CD4-positive, alpha-beta T cell treated with Interleukin-4 for 1 hour (primary cell): ENCODE results near the gene BMPR2.
"Not testable (repeated sequence)": the region's sequence is repeated elsewhere in the genome, so short reads cannot be mapped to it uniquely, and the experiment has no call there.

Source experiments
- DNase-seq, 2 donors: peaks; one replicate each; pipeline ENCODE4 v3.0.0-alpha.2; 2020 to 2022

BMPR2 gene

DNA sequence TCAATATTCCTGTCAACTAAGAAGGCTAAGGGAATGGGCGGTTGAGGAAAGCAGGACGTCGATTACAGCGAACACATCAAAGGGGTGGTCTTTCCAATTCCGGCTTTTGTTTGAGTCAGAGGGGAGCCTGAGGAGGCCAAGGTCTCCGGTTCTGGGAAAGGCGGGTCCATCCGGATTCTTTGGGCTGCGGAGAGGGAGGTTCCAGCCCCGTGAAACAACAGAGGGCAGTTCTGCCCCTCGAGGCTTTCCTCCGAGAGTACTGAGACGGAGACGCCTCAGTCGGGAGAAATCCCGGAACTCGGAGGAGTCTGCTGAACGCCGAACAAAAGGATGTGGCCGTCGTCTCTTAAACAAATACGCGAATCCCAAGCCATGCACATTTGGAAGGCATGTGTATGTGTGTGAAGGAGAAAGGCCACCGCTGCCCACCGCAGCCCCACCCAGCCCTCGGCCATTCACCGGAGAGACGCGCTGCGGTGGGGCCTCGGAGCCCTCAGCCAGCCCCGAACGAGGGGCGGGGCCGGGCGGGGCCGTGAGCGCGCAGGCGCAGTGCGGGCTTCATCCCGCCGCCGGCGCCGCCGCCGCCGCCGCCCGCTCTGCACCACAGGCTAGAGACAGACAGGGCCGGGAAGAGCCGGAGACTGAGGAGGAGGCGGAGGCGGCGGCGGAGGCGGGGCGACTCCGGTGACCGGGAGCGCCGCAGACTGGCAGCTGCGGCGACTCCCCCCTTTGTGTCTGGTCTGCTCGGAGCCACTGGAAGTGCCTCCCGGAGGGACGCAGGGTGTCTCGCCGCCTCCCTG, at the start of gene BMPR2:
Gene BMPR2, plus strand, starts transcription at position 719 of the 800 bp plus-strand sequence. CDS start 1,148 bp downstream, outside the sequence.
- peak; percentile 82 to 85 for DNase-seq

DNA sequence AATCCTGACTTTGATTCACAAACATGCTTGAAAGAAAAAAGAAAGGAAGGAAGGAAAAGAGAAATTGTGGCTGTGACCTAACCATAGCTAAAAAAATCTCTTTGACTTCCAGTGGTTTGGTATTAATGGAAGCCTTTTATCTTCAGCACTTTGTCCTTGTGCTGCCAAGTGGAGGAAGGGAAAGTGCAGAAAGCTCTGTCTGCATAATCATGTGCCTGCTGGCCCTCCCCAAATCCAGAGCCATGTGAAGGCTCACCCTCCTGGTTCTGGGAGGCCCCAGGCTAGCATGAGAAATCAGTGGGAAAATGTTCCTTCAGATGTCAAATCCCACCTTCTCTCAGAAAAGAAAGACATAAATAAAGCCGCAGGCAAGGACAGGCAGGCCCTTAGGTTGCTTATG, 48.3 kb upstream of the BMPR2 start:
- DNase-seq, result no peak

DNA sequence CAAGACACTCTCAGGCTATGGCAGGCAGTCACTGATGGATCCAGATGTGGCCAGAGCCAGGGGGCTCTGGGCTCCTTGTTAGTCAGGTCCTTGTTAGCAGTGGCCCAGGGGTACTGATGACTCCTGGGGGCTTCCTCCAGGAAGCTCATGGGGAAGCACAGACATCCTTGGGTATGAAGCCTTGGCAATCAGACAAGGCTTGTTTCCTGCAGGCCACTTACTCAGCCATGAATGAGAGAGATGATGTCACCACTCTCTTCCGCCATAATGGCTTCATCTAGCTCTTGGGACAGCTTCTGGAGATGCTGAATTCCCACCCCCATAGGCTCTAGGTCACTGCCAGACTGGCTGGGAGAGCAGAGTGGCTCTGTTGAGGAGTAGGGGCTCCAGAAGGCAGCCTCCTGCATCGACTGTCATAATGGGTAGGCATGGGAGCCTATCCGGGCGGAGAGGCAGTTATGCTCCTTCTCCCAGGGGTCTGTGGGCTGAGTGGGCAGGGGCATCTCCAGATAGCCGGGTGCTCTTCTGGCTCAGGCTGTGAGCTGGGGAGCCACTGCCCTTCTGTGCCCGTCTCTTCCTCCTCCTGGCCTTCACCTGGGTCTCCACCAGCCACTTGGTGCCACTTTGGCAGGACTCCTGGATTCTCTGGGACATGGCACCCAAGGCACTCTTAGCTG, 40.2 kb upstream of the BMPR2 start:
- DNase-seq, result no peak

DNA sequence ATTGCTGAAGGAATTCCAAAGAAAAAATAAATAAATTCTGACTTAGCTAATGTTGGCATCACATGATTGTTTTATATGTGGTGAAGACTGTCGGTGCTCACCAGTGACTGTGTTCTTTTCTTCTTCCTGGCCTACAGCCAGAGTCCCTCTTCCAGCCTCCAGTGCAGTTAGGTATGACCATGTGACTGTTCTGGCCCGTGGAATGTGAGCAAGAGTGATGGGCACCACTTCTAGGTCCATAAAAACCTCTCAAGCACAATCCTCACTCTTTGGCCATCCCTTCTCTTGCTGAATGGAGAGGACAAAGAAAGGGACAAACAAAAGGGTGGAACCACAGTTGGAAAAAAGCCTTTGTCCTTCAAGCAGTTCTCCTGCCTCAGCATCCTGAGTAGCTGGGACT, 39.0 kb upstream of the BMPR2 start:
- no peak for DNase-seq

DNA sequence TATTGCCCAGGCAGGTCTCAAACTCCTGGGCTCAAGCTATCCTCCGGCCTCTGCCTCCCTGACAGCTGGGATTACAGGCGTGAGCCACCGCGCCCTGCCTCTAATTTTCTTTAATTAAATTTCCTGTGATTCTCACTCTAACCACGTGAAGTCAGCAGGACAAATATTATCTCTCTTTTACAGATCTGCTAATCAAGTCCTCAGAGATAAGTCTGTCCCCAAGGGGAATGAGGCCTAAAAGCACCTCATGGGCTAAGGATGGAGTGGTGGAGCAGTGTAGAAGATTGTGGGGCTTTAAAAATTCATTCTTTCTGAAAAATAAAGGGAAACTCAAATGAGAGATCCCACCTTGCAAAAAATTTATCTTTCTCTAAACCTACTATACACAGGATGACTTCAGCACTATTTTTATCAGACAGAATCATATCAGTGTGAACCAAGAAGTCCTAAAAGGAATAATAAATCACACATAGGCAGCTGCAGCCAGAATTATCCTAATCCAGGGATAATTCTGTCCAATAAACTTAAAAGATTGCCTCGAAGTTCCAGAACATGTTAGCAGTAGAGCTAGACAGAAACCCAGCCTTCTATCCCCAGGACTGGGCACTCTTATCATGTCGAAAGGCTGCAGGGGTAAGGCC, 38.3 kb upstream of the BMPR2 start:
- no peak for DNase-seq

DNA sequence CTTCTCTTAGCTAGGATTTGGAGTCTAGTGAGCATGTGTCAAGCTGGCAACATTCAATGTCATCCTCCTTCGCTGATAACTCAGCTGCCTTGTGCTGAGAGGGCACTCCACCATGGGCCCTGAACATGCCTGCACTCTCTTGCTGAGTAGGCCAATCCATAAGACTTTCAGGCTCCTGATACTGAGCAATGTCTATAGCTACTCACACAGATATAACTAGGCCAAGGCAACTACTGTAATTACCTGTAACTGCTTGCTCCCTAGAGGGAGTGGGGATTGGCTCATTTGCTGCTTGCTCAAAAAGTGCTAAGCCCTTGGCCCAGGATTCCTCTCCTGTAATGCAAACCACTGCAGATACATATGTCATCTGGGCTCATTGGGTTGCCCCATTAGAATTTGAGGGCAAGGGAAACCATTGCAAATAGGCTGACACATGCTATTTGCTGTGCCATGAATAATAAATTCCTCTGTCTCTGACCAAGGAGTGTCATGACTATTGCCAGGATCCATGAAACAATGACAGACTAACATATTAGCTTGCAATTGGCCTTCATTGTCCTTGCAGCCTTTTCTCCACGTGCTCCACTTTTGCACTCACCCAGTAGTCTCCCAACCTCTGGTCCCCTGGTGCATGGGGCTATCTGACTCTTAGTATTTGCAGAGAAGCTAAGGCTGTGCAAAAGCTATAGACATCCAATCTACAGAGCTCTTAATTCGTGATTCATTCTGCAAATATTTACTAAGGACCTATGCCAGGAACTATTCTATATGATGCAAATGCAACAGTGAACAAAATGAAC, 36.9 kb upstream of the BMPR2 start:
- DNase-seq, result no peak

DNA sequence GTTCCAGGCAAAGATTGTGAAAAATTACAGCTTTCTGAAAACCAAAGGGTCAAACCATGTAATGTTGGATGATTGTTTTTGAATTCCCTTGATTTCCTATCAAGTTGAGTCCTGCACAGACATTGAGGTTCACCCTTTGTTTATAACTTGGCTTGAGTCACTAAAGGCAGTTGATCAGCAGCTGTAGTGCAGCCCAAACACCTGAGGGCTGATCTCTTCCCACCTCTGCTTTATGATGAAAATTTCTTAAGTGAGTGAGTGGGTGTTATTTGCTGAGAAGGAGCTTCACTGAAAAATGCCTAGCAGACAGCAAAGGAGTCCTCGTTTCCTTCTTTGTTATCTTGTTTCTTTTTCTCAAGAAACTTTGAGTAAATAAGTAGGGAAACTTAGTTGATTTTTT, 31.9 kb upstream of the BMPR2 start:
- DNase-seq, result no peak

DNA sequence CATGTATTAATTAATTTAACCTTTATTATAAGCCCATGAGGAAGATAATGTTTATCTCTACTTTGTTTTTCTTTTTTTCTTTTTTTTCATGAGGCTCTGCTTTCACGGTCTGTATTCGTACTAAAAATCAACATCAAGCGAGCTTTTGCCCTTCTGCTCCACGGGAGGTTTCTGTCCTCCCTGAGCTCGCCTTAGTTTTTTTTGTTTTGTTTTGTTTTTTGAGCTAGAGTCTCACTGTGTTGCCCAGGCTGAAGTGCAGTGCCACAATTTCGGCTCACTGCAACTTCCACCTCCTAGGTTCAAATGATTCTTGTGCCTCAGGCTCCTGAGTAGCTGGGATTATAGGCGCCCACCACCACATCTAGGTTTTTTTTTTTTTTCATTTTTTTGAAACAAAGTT, 29.9 kb upstream of the BMPR2 start:
- no peak for DNase-seq

DNA sequence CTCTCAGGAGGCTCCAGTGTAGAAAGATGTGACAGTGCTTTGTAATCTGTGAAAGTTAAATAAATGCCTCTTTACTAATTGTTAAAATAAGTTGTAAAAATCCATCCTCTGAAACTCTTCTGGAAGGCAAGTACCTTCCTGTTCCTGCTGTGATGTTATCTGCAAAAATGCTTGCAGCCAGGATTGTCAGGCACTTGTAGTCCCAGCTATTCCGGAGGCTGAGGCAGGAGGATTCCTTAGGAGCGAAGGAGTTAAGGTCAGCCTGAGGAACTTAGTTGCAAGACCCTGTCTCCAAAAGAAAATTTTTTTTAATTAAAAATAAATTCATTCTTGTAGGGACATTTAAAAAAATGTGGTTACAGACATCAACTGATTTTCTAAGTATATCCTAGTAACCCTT, 22.7 kb upstream of the BMPR2 start:
- no peak for DNase-seq

DNA sequence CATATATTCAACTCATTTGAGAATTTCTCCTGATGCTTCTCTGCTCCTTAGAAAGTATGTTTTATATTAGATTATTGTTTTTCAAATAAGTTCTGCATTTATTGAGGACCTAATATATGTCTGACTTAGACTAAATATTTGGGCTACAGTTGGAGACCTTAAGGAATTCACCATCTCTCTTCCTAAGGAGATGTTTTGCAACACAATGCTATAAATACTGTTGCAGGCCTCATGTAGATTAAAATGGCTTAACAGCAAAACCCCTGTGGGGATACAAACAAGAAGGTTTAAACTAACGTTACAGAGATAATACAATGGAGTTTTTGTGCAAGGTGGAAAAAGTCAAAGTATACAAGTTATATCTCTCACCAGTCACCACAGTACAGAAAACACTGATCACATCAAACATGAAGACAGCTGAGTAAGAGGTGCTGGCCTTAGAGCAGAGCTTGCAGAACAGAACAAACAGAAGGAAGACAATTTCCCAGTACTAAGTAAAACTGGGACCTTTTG, 20.1 kb upstream of the BMPR2 start:
- no peak for DNase-seq

DNA sequence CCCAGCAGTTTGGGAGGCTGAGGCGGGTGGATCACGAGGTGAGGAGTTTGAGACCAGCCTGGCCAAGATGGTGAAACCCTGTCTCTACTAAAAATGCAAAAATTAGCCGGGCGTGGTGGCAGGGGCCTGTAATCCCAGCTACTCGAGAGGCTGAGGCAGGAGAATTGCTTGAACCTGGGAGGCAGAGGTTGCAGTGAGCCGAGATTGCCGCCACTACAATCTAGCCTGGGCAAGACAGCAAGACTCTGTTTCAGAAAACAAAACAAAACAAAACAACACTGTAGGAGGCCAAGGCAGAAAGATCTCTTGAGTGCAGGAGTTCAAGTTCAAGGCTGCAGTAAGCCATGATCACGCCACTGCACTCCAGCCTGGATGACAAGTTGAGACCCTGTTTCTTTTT, 17.2 kb upstream of the BMPR2 start:
- DNase-seq, result not testable (repeated sequence)

DNA sequence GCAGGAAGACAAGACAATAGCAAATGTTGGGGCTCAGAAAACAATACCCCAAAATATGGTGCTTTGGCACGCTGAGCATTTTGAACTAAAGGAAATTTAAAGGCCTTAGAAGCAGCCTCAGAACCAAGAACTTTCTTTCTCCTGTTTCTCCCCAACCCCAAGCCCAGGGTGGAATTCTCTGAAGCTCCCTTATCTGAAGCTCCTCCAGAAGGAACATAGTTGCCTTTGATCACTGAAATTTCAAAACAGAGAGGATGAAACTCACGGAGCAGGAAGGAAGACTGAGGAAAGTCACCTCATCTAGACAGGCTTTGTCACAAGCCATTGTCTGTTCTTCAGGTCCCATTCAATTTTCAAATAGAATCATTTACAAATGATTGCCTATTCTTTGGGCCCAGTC, 15.5 kb upstream of the BMPR2 start:
- DNase-seq, result no peak

DNA sequence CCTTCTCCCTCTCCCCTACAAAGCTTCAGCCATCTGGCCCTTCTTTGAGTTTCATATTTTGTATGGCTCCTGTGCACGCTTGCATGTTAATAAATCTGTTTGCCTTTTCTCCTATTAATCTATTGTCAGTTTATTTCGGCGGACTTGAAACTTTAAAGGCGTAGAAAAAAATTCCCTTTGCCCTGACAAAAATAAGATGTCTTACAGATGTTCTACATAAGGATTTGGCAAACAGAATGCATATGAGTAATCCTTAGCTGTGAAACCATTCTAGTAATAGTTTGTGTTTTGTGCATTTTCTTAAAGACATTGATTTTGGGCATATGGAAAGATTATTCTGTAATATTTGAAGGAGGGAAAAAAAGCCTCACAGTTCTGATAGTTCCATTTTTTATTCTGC, 15.0 kb upstream of the BMPR2 start:
- no peak for DNase-seq

DNA sequence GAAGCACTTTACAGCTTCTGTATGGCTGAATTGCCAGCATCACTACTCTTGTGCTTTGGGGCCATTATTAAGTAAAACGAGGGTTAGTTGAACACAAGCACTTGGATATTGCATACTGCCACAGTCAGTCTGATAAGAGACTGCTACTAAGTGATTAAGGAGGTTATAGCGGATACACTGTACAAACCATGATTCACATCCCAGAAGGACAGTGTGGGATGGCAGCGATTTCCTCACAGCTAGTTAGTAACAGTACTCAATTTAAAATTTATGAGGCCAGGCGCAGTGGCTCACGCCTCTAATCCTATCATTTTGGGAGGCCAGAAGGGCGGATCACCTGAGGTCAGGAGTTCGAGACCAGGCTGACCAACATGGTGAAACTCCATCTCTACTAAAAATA, 2.6 kb upstream of the BMPR2 start:
- no peak for DNase-seq

DNA sequence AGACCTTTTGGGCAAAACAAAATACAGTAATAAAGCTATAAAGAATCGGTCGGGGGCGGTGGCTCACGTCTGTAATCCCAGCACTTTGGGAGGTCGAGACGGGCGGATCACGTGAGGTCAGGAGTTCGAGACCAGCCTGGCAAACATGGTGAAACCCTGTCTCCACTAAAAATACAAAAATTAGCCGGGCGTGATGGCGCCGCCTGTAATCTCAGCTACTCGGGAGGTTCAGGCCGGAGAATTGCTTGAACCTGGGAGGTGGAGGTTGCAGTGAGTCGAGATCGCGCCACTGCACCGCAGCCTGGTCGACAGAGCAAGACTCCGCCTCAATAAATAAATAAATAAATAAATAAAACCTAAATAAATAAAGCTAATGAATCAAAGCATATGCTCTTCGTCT, 1.7 kb upstream of the BMPR2 start:
- DNase-seq, result not testable (repeated sequence)

DNA sequence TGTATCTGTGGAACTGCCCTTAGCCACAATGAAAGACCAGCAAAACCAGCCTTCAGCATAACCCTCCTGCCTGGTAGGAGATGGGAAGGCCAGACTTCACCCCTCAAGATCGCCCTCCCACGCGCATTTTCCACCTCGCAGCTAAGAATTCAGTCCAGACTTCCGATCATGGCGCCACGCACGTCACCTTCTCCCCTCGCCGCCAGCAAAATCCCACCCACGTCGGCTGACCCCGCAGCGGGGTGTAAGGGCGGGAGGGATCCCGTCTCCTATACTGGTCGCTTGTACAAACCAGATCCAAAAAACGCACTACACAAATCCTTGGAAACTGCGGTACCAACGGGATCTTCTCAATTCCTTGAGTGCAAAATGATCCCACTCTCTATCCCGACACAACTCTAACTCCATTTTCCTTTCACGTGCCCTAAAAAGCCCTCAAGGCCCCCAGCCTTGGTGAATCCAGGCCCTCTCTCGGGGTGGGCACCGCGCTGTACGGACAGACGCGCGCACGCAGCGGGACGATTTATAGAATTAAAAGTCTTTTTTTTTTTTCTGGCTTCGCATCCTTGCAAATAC, 1.0 kb upstream of the BMPR2 start:
- DNase-seq, result peak in 1 of 2 donors; percentile 32

DNA sequence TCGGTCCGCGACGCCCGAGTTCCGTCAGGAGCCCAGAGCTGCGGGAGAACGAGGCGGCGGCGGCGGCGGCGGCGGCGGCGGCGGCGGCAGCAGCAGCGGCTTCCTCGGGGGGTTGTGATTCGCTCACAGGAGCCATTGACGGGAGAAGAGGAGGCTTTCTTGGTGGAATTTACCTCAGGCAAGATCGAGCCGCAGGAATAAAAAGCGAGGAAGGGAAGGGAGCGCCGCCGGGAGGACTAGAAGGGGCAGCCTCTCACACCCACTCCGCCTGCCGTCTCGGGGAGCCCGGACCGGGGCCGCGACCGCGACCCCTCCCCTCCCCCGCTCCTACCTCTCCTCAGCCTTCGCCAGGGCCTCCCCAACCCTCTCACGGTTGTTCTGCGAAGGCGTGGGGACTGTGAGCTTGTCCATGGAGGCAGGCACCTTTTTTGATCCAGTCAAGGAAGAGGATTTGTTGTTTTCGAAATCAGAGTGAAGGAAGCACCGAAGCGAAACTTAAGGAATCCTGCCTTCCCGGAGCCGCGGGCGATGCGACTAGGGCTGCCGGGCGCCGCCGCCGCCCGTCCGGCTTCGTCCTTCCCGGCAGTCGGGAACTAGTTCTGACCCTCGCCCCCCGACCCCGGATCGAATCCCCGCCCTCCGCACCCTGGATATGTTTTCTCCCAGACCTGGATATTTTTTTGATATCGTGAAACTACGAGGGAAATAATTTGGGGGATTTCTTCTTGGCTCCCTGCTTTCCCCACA, 506 bp downstream of the BMPR2 start:
- peak; percentile 22 to 44 for DNase-seq

DNA sequence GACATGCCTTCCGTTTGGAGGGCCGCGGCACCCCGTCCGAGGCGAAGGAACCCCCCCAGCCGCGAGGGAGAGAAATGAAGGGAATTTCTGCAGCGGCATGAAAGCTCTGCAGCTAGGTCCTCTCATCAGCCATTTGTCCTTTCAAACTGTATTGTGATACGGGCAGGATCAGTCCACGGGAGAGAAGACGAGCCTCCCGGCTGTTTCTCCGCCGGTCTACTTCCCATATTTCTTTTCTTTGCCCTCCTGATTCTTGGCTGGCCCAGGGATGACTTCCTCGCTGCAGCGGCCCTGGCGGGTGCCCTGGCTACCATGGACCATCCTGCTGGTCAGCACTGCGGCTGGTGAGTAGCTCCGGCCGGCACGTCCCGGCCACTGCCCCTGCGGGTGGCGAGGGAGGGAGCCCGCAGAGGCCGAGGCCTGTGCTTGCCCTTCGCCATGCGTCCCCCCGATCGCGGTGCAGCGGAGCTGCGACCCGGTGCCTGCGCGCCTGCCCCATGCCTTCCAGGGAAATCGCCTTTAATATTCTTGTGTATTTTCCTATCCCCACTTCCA, 1.2 kb downstream of the BMPR2 start:
- peak in 1 of 2 donors; percentile 9 for DNase-seq

DNA sequence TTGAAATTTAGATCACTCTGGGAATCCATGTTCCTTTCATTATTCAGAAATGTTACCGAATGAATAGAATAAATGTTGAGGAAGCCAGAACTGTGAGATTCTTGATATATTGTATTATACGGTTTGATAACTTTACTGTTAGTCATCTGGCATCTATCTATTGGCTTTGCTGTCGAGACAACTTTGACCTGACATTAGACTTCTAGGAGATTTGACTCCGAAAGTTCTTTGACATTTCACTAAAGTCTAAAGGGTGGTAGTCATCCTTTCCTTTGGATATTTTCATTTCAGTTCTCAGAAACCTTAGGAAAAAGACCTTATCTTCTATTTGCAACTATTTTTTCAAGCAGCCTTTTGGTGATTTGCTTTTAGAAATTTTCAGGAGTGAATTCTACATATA, 1.9 kb downstream of the BMPR2 start:
- DNase-seq, result no peak

DNA sequence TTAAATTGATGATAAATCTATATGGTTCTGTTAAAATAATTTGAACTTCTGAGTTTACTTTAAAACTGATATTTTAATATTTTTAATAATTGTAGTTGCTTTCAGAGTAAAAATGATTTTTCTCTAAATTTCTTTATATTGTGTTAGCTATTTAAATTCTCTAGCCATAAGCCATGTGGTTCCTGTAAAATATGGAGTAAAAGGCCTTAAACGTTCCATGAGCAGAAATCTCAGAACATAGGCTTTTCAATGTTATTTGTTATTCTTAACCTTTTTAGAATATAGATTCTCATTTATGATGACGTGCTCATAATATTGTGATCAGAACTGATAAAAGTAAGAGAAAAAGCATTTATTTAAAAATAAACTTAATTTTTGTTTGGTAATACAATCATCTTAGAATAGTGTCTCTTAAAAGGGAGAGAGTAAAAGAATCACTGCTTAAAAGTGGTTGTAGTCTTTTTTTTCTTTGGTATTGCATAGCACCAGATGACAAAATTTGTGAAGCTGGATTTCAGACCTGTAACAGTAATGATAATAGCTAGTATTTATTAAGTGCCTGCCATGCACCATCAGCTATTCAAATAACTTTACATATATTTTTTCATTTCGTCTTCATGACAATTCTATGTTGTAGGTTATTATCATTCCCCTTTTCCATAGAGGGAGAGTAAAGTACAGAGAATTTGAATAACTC, 2.7 kb downstream of the BMPR2 start:
- DNase-seq, result no peak

DNA sequence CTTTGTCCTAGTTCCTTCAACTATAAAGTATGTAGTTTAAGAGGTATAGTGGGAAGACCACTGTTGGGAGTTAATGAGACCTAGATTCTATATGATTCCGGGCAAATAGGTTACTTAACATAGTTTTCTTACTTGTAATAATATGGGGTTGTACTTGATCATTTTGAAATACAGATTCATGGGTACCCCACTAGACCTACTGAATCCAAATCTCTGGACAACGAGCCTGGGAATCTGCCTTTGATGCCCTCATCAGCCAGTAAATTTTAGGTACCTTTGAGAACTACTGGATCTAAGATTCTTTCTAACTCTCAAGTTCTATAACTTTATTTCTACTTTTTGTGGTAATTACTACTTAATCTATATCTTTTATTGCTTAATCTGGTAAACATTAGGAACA, 6.6 kb downstream of the BMPR2 start:
- DNase-seq, result no peak
